GM19324 (cell line): ENCODE data around the gene IDH2.
"Not testable (repeated sequence)": the region's sequence is repeated elsewhere in the genome, so short reads cannot be mapped to it uniquely, and the experiment has no call there.

Experiments used
- ATAC-seq: cut with Tn5 transposase; IDR thresholded peaks from one replicate; pipeline ENCODE4 v1.9.1; 2021; ENCODE audit warnings: mild to moderate bottlenecking, moderate library complexity; ENCODE audit not compliant: unreplicated experiment, low FRiP score

The IDH2 gene

DNA sequence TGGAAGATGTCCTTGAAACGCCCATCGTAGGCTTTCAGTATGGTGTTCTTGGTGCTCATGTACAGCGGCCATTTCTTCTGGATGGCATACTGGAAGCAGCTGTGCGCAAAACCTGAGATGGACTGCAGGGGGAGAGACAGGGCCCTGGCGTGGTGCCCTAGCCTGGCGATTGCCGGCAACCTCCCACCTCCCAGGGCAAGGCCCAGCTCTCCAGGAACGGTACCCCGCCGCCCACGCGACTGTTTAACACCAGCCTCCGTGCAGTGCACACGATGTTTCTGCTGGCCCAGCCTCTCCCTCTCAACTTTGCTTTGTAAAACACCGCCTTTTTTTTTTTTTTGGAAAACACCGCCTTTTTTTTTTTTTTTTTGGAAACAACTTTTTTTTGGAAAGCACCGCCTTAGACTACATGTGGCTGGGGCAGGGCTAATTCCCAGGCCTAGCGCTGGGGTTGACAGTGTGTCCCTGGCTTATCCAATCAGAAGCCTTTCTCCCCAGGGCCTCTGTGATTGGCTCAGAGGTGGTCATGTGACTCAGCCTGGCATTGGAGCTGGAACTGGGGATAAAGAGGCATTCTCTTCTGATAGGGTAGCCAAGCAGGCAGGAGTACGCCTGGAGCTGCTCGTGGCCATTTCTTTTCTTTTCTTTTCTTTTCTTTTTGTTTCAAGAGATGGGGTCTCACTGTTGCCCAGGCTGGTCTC lies 14.7 kb downstream of the IDH2 start:
- no peak for ATAC-seq

GRCh38 chr15:90086868-90087268 lies 15.4 kb downstream of the IDH2 start:
- ATAC-seq: no peak

- ATAC-seq: no peak
Measured at GRCh38 chr15:90085565-90085964, 16.7 kb downstream of the IDH2 start.

DNA sequence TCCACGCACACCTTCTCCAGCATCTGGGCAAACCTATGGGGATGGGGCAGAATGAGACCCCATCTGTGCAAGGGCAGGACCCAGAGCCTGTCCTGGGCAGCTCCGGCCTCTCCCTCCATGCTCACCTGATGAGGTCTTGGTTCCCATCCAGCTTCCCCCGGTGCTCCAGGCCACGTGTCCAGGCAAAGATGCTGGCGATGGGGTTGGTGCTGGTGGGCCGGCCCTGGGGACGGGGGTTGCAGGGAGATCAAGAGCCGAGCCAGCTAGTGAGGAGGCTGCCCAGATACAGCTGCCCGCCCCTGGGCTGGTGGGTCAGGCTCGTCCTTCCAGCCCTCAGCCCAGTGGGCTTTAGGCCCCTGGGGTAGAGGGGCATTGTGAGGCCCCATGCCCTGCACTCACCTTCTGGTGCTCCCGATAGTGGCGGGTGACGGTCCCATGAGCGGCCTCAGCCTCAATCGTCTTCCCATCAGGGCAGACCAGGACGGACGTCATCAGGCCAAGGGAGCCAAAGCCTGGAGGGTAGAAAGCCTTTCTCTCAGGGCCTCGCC lies 17.3 kb downstream of the IDH2 start:
- ATAC-seq: no peak

GRCh38 chr15:90083954-90084607 lies 18.2 kb downstream of the IDH2 start:
- no peak for ATAC-seq

- ATAC-seq: no peak
Measured at GRCh38 chr15:90083419-90083818, 18.8 kb downstream of the IDH2 start.

DNA sequence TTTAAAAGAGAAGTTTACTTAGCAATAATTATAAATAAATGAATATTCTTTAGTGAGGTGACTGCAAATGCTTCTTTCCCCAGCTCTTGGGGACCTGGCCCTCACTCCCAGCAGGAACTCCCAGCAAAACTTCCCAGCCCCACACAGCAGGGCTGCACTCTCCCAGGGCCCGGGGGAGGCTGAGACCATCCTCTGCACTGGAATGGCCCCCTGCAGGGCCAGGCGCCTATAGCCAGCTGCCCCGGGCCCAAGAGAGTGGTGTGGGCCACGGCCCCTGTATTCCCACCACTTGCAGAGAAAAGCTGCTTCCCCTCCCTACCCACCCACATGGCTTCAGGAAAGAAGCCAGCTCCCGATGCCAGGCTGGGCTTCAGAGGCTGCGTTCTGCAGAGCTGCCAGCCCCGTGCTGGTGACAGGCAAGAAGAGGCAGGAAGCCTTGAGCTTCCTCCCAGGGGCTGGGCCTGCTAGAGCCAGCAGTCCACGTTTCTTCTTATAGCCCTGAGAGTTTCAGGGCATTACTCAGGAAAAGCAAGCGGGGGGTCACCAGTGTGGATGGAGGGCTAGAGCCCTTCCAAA lies 20.0 kb downstream of the IDH2 start:
- ATAC-seq: no peak

GRCh38 chr15:90080818-90081393 lies 21.4 kb downstream of the IDH2 start:
- no peak for ATAC-seq

DNA sequence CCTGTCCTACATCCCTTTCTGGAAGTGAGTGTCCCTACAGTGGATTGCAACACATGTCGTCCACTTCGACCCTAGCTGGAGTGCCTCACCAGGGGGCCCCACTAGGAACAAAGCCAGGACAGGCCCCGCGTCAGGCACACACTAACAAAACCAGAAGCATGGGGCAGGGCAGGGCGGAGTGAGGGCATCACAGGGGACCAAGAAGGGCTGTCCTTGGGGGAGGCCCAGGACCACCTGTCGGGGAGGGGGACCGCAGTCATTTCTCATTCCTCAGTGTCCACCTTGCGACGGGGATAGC lies 21.9 kb downstream of the IDH2 start:
- ATAC-seq: no peak

GRCh38 chr15:90079619-90080457 lies 22.4 kb downstream of the IDH2 start:
- no peak for ATAC-seq

- no peak for ATAC-seq
Measured at GRCh38 chr15:90078965-90079364, 23.3 kb downstream of the IDH2 start.

DNA sequence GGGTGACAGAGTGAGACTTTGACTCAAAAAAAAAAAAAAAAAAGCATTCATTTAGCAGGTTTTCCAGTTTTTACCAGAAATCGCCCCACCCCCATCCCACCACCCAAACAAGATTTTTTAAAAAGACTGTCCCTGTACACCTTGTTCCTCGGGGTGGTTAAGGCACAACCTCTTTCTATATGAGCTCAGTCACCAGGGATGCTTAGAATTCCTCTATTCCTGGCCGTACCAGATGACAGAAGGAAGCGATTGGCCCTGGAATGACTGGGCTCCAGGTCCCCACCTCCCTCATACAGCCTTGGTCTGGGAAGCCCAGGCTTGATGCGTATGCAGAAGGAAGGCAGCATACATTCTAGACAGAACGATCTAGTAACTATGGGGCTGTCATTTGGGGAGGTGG lies 25.6 kb downstream of the IDH2 start:
- no peak for ATAC-seq

DNA sequence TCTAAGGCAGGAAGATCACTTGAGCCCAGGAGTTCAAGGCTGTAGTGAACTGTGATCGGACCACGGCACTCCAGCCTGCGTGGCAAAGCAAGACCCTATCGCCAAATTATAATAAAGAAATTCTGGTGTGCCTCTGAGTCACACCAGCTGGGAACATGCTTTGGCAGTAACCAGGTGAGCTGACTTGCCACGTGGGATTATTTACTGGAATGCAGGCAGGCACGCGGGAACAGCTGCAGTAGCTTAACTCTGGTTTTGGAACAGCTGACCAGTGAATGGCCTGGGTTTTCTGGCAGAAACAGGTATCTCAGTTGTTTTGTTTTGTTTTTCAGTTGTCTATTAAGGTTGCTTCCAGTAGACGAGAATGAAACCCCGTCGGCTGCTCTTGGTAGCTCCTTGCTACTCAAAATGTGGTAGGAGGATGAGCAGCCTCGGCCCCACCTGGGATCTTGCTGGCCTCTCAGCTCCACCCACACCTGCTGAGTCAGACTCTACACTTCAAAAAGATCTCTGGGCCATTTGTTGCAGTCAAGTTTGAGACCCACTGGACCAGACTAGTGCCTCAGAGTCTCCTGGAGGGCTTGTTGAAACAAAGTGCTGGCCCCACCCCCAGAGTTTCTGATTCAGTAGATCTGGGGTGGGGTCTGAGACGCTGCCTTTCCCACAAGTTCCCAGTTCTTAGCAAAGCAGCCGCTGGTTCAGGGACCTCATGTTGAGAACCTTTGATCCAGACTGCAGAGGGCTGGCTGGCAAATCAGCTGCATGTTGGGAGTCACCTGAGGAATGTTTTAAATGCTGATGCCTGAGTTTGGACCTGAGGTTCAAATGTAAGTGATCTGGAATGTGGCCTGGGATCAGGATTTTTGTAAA lies 26.6 kb downstream of the IDH2 start:
- ATAC-seq: no peak

- no peak for ATAC-seq
Measured at GRCh38 chr15:90074916-90075315, 27.4 kb downstream of the IDH2 start.

DNA sequence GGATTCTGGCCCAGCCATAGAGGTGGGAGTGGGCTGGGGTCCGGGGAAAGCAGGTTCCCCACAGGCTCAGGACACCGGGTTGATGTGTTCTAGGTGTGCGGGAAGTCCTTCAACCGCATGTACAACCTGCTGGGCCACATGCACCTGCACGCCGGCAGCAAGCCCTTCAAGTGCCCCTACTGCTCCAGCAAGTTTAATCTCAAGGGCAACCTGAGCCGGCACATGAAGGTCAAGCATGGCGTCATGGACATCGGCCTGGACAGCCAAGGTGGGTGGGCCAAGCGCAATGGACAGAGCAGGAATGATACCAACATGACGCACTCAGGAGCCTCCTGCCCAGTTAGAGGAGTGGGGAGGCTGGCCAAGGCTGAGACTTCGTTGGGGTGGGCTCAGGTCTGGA lies 28.2 kb downstream of the IDH2 start:
- ATAC-seq: no peak

DNA sequence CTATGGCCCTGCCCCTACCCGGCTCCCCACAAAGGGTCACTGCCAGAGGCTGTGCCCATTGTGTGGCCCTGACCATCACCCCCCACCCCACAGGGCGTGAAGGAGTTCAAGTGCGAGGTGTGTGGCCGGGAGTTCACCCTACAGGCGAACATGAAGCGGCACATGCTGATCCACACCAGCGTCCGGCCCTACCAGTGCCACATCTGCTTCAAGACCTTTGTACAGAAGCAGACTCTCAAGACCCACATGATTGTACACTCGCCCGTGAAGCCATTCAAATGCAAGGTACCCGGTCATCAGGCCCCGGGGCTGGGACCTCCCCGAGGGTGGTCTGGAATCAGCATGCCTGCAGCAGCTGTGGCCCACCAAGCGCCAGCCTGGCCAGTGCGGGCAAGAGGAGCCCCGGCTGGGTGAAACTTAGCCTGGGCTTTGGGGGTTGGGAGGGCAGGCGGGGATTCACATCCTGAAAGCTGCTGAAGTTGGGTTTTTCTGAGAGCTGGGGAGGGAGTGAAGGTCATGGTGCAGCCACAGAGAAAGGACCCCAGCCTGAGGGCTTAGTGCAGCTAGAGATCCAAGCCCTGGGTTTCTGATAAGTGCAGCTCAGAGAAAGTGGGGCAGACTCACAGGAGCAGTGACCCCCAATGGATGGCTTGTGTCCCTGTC lies 29.2 kb downstream of the IDH2 start:
- no peak for ATAC-seq

- no peak for ATAC-seq
Measured at GRCh38 chr15:90071220-90071807, 31.0 kb downstream of the IDH2 start.

DNA sequence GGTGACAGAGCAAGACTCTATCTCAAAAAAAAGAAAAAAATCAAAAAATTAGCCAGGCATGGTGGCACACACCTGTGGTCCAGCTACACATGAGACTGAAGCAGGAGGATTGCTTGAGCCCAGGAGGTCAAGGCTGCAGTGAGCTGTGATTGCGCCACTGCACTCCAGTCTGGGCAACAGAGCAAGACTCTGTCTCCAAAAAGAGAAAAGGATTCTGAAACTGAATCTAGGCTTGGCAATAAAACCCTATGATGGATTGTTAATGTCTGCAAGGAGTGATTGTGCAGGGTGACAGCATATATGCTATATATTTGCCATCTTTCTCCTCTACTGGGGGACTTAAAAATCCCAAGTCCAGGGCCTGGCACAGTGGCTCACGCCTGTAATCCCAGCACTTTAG lies 31.6 kb downstream of the IDH2 start:
- not testable (repeated sequence) for ATAC-seq
